ENCODE results near the gene RASA2. TPM values are rescaled to one million over a fixed set of nuclear protein-coding genes. Genes with fewer than 3 reads are reported as not detected.

The RASA2 gene
- polyA plus RNA-seq, 1 donor from 2014 or later, result 37.5 TPM

DNA sequence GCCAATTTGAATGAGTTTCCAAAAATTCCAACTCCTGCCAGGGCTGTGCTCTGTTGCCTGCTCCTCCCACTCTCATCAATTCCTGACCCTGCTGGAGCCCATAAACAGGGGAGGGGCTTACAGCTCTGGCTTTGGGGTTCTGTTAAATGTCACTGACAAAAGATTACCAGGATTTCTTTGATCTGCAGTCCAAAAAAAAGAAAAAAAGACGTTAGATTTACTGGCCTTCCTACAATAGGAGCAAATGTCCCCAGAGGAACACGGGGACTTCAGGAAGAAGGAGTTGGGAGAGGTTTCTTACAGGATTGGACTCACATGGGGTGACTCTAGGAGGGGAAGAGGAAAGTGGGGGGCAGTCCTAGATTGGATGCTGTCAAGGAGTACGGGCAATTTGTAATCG lies 167.0 kb downstream of the RASA2 start:
- TF ChIP-seq TAF1 (IDR thresholded peaks at IDR 0.05; ENCODE audit: low read depth) (no peak), MXI1 (conservative IDR thresholded peaks at IDR 0.05; ENCODE audit: poor library complexity, severe bottlenecking) (no peak), SMC3 (conservative IDR thresholded peaks at IDR 0.05; ENCODE audit: poor library complexity) (no peak), POLR2AphosphoS5 (IDR thresholded peaks at IDR 0.05) (no peak), EZH2 (IDR thresholded peaks at IDR 0.05; ENCODE audit: borderline replicate concordance, insufficient read depth, low read length, poor library complexity, severe bottlenecking) (no peak), EP300 (conservative IDR thresholded peaks at IDR 0.05; ENCODE audit: poor library complexity, severe bottlenecking) (no peak), RAD21 (conservative IDR thresholded peaks at IDR 0.05) (no peak)
- TF ChIP-seq, protein P1, sequence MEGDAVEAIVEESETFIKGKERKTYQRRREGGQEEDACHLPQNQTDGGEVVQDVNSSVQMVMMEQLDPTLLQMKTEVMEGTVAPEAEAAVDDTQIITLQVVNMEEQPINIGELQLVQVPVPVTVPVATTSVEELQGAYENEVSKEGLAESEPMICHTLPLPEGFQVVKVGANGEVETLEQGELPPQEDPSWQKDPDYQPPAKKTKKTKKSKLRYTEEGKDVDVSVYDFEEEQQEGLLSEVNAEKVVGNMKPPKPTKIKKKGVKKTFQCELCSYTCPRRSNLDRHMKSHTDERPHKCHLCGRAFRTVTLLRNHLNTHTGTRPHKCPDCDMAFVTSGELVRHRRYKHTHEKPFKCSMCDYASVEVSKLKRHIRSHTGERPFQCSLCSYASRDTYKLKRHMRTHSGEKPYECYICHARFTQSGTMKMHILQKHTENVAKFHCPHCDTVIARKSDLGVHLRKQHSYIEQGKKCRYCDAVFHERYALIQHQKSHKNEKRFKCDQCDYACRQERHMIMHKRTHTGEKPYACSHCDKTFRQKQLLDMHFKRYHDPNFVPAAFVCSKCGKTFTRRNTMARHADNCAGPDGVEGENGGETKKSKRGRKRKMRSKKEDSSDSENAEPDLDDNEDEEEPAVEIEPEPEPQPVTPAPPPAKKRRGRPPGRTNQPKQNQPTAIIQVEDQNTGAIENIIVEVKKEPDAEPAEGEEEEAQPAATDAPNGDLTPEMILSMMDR (IDR thresholded peaks at IDR 0.05; ENCODE audit: poor library complexity, severe bottlenecking), result no peak
- TF ChIP-seq, protein P2, sequence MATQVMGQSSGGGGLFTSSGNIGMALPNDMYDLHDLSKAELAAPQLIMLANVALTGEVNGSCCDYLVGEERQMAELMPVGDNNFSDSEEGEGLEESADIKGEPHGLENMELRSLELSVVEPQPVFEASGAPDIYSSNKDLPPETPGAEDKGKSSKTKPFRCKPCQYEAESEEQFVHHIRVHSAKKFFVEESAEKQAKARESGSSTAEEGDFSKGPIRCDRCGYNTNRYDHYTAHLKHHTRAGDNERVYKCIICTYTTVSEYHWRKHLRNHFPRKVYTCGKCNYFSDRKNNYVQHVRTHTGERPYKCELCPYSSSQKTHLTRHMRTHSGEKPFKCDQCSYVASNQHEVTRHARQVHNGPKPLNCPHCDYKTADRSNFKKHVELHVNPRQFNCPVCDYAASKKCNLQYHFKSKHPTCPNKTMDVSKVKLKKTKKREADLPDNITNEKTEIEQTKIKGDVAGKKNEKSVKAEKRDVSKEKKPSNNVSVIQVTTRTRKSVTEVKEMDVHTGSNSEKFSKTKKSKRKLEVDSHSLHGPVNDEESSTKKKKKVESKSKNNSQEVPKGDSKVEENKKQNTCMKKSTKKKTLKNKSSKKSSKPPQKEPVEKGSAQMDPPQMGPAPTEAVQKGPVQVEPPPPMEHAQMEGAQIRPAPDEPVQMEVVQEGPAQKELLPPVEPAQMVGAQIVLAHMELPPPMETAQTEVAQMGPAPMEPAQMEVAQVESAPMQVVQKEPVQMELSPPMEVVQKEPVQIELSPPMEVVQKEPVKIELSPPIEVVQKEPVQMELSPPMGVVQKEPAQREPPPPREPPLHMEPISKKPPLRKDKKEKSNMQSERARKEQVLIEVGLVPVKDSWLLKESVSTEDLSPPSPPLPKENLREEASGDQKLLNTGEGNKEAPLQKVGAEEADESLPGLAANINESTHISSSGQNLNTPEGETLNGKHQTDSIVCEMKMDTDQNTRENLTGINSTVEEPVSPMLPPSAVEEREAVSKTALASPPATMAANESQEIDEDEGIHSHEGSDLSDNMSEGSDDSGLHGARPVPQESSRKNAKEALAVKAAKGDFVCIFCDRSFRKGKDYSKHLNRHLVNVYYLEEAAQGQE (IDR thresholded peaks at IDR 0.05; ENCODE audit: borderline replicate concordance), result no peak
- H3K4me3 ChIP-seq (ENCODE audit: low read length), result no peak overlapping the region
- H4K20me1 ChIP-seq (ENCODE audit: insufficient read depth), result no peaks in the 10 kb centered on the region
- H3K79me2 ChIP-seq (replicated peaks; ENCODE audit: insufficient read depth, low read length), result no peaks in the 10 kb centered on the region
- no peaks in the 10 kb centered on the region for H3K36me3 ChIP-seq (ENCODE audit: insufficient read depth, low read length)
- no peak overlapping the region for H3K9ac ChIP-seq (ENCODE audit: low read length)
- H3F3A ChIP-seq (ENCODE audit: insufficient read depth, low read length, poor library complexity, severe bottlenecking), result no peaks in the 10 kb centered on the region
- H3K9me2 ChIP-seq (ENCODE audit: insufficient read depth, low read length), result no peaks in the 10 kb centered on the region
- H3K4me2 ChIP-seq (ENCODE audit: low read length), result no peak overlapping the region
- no peak overlapping the region for H3K27ac ChIP-seq (ENCODE audit: low read length)
- H3K27me3 ChIP-seq (ENCODE audit: insufficient read depth, low read depth, low read length), result peaks cover 13% of the 10 kb centered on the region
- H2AFZ ChIP-seq (ENCODE audit: low read depth, low read length), result no peak overlapping the region
- H3K9me3 ChIP-seq (ENCODE audit: low read length), result no peaks in the 10 kb centered on the region

DNA sequence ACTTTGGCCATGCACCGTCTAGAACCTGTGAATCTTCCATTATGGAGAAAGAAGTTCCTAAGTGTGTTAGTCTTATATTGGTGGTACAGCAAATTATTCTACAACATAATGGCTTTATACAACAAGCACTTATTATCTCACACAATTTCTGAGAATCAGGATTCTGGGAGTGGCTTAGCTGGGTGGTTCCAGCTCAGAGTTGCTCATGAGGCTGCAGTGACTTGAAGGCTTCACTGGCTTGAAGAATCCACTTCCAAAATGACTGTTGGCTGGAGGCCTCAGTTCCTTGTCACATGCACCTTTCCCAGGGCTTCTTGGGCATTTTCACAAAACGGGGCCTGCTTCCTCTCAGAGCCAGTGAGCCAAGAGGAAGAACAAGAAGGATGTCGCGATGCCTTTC lies 169.0 kb downstream of the RASA2 start:
- H2AFZ ChIP-seq (ENCODE audit: low read depth, low read length), result no peak overlapping the region
- TF ChIP-seq, protein P1 (IDR thresholded peaks at IDR 0.05; ENCODE audit: poor library complexity, severe bottlenecking), result no peak
- TF ChIP-seq TAF1 (IDR thresholded peaks at IDR 0.05; ENCODE audit: low read depth) (no peak), MXI1 (conservative IDR thresholded peaks at IDR 0.05; ENCODE audit: poor library complexity, severe bottlenecking) (no peak), POLR2AphosphoS5 (IDR thresholded peaks at IDR 0.05) (no peak), RAD21 (conservative IDR thresholded peaks at IDR 0.05) (no peak), EP300 (conservative IDR thresholded peaks at IDR 0.05; ENCODE audit: poor library complexity, severe bottlenecking) (no peak), SMC3 (conservative IDR thresholded peaks at IDR 0.05; ENCODE audit: poor library complexity) (no peak), EZH2 (IDR thresholded peaks at IDR 0.05; ENCODE audit: borderline replicate concordance, insufficient read depth, low read length, poor library complexity, severe bottlenecking) (no peak)
- TF ChIP-seq, protein P2 (IDR thresholded peaks at IDR 0.05; ENCODE audit: borderline replicate concordance), result no peak
- peaks cover 32% of the 10 kb centered on the region for H3K27me3 ChIP-seq (ENCODE audit: insufficient read depth, low read depth, low read length)

More for the DNA sequence above, 169.0 kb downstream of the RASA2 start:
- Histone ChIP-seq H3K4me2 (ENCODE audit: low read length) (no peak overlapping the region), H3K36me3 (ENCODE audit: insufficient read depth, low read length) (no peaks in the 10 kb centered on the region), H3K4me3 (ENCODE audit: low read length) (no peak overlapping the region), H3F3A (ENCODE audit: insufficient read depth, low read length, poor library complexity, severe bottlenecking) (no peaks in the 10 kb centered on the region), H3K27ac (ENCODE audit: low read length) (no peak overlapping the region), H3K79me2 (replicated peaks; ENCODE audit: insufficient read depth, low read length) (no peaks in the 10 kb centered on the region), H3K9ac (ENCODE audit: low read length) (no peak overlapping the region), H4K20me1 (ENCODE audit: insufficient read depth) (no peaks in the 10 kb centered on the region), H3K9me2 (ENCODE audit: insufficient read depth, low read length) (no peaks in the 10 kb centered on the region), H3K9me3 (ENCODE audit: low read length) (no peaks in the 10 kb centered on the region)
